Gastrocnemius medialis (tissue), 4 donors: ENCODE measurements around the gene ELK4.

Experiments
- POLR2A ChIP-seq, 2 donors: fragments of 450-650 bp; IDR thresholded peaks; one replicate each; pipeline ENCODE4 v1.6.1; 2017; ENCODE audit warnings: antibody characterized with exemption in 2 of 2, mild to moderate bottlenecking in 2 of 2, moderate library complexity in 2 of 2
- TF ChIP-seq, protein P1 (sequence below), 5 experiments: fragments of 450-650 bp in 3 of 5; fragments of 200-600 bp in 2 of 5; sonication (generic) in 2 of 5; IDR thresholded peaks in 4 of 5; conservative IDR thresholded peaks in 1 of 5; 1 replicate in 4 of 5; 2 replicates in 1 of 5; pipeline ENCODE4 v1.5.1; 2016 to 2019; ENCODE audit warnings: antibody characterized with exemption in 5 of 5, mild to moderate bottlenecking in 3 of 5, moderate library complexity in 3 of 5

DNA sequence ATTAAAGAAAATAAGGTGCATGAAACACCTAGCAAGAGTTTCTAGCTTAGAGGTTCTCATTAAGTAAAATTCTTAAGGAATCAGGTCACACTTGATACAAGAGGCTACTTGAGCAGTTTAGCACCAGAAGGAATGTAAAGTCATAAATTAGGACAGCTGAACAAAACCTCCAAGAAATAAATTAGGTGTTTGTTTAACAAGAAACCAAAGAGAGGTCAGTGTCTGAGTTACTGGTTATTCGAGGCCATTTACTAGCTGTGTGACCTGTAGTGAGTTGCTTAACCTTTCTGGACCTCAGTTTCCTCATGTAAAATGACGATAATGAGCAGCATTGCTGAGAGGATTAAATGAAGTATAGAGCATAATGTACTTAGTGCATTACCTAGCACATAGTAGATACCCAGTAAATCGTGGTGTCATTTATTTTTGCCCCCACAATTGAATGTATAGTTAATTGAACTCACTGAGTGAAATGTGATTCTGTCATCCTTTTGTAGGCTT lies 908 bp upstream of the ELK4 start:
- no peak for TF ChIP-seq POLR2A (IDR thresholded peaks at IDR 0.05)
- TF ChIP-seq, protein P1, sequence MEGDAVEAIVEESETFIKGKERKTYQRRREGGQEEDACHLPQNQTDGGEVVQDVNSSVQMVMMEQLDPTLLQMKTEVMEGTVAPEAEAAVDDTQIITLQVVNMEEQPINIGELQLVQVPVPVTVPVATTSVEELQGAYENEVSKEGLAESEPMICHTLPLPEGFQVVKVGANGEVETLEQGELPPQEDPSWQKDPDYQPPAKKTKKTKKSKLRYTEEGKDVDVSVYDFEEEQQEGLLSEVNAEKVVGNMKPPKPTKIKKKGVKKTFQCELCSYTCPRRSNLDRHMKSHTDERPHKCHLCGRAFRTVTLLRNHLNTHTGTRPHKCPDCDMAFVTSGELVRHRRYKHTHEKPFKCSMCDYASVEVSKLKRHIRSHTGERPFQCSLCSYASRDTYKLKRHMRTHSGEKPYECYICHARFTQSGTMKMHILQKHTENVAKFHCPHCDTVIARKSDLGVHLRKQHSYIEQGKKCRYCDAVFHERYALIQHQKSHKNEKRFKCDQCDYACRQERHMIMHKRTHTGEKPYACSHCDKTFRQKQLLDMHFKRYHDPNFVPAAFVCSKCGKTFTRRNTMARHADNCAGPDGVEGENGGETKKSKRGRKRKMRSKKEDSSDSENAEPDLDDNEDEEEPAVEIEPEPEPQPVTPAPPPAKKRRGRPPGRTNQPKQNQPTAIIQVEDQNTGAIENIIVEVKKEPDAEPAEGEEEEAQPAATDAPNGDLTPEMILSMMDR (IDR thresholded peaks at IDR 0.05 in 4 of 5, conservative IDR thresholded peaks at IDR 0.05 in 1 of 5): no peak
